Panc1 (cell line): ENCODE results near the gene MS4A5.

Source experiments
- POLR2AphosphoS5 ChIP-seq: IDR thresholded peaks from 2 replicates; pipeline ENCODE4 v1.6.1; 2012; ENCODE audit warnings: mild to moderate bottlenecking, low read depth, low read length, moderate library complexity
- REST ChIP-seq, 2 experiments: IDR thresholded peaks; 2 replicates each; pipeline ENCODE4 v1.6.1; 2011 to 2012; ENCODE audit warnings: low read depth in 2 of 2, control low read depth in 1 of 2, low read length in 1 of 2, mild to moderate bottlenecking in 1 of 2, moderate library complexity in 1 of 2; ENCODE audit not compliant: insufficient read depth in 1 of 2
- SIN3A ChIP-seq: IDR thresholded peaks from 2 replicates; pipeline ENCODE4 v1.6.1; 2012; ENCODE audit warnings: low read depth, mild to moderate bottlenecking, low read length, moderate library complexity, borderline replicate concordance; ENCODE audit not compliant: insufficient read depth
- TF ChIP-seq, protein P1 (sequence below): fragments of 450-650 bp; IDR thresholded peaks from 2 replicates; pipeline ENCODE4 v1.5.1; 2017; ENCODE audit warnings: mild to moderate bottlenecking

DNA sequence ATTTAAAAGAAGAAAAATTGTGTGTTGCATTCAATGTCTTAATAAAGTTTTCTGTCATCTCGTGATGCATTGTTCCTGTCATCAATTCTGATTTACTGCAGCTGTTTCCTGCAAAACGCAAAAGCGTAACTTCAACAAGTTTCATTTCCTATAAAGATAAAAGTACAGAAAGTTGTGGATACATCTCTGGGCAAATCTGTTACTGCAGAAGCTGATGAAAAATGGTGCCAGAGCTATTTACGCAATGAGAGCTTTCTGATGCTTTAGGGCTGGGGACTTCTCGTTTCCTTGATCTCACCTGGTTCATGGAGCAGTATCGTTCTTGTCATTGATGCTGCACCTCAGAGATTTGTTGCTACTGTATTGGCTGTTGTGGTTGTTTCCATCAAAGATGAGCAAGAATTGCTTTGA lies 47.7 kb downstream of the MS4A5 start:
- TF ChIP-seq, protein P1, sequence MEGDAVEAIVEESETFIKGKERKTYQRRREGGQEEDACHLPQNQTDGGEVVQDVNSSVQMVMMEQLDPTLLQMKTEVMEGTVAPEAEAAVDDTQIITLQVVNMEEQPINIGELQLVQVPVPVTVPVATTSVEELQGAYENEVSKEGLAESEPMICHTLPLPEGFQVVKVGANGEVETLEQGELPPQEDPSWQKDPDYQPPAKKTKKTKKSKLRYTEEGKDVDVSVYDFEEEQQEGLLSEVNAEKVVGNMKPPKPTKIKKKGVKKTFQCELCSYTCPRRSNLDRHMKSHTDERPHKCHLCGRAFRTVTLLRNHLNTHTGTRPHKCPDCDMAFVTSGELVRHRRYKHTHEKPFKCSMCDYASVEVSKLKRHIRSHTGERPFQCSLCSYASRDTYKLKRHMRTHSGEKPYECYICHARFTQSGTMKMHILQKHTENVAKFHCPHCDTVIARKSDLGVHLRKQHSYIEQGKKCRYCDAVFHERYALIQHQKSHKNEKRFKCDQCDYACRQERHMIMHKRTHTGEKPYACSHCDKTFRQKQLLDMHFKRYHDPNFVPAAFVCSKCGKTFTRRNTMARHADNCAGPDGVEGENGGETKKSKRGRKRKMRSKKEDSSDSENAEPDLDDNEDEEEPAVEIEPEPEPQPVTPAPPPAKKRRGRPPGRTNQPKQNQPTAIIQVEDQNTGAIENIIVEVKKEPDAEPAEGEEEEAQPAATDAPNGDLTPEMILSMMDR = no peak
- TF ChIP-seq REST (IDR thresholded peaks at IDR 0.05; ENCODE audit: insufficient read depth in 1 of 2, low read depth in 2 of 2, low read length in 1 of 2) (no peak), SIN3A (no peak), POLR2AphosphoS5 (no peak)
